Stimulated activated CD4-positive, alpha-beta T cell treated with anti-CD3 and anti-CD28 coated beads, Interleukin-4, amount 100 ng/mL, for 48 hours (primary cell): ENCODE data around the gene B4GALNT4.
A peak's percentile ranks its signal among the peaks of the same experiment; 100 is the strongest.
"Not testable (repeated sequence)": the region's sequence is repeated elsewhere in the genome, so short reads cannot be mapped to it uniquely, and the experiment has no call there.

Experiments
- DNase-seq, 2 donors: peaks; one replicate each; pipeline ENCODE4 v3.0.0-alpha.2; 2020; ENCODE audit warnings: low read depth in 2 of 2

B4GALNT4 gene

GRCh38 chr11:335779-336658 is 33.3 kb upstream of the B4GALNT4 start:
- no peak for DNase-seq

GRCh38 chr11:336659-337198 is 32.6 kb upstream of the B4GALNT4 start:
- no peak for DNase-seq

GRCh38 chr11:337711-338110 is 31.6 kb upstream of the B4GALNT4 start:
- no peak for DNase-seq

GRCh38 chr11:339963-340362 is 29.3 kb upstream of the B4GALNT4 start:
- DNase-seq: no peak

- DNase-seq: no peak
These were observed 28.5 kb upstream of the B4GALNT4 start for GRCh38 chr11:340539-341512.

- no peak for DNase-seq
These were observed 27.0 kb upstream of the B4GALNT4 start for GRCh38 chr11:342328-342727.

GRCh38 chr11:344836-345578 is 24.3 kb upstream of the B4GALNT4 start:
- DNase-seq: no peak

- DNase-seq: no peak
These were observed 22.8 kb upstream of the B4GALNT4 start for GRCh38 chr11:346529-346928.

GRCh38 chr11:349270-349954 is 19.9 kb upstream of the B4GALNT4 start:
- not testable (repeated sequence) for DNase-seq

GRCh38 chr11:350033-350722 is 19.1 kb upstream of the B4GALNT4 start:
- not testable (repeated sequence) for DNase-seq

- DNase-seq: no peak
These were observed 18.5 kb upstream of the B4GALNT4 start for GRCh38 chr11:350723-351255.

- no peak for DNase-seq
These were observed 17.9 kb upstream of the B4GALNT4 start for GRCh38 chr11:351411-351810.

- DNase-seq: no peak
These were observed 16.8 kb upstream of the B4GALNT4 start for GRCh38 chr11:352456-353031.

GRCh38 chr11:353179-353873 is 16.0 kb upstream of the B4GALNT4 start:
- no peak for DNase-seq

GRCh38 chr11:355581-356458 is 13.5 kb upstream of the B4GALNT4 start:
- DNase-seq: peak; percentile 79 to 85

- no peak for DNase-seq
These were observed 12.7 kb upstream of the B4GALNT4 start for GRCh38 chr11:356610-357009.

- DNase-seq: no peak
These were observed 11.7 kb upstream of the B4GALNT4 start for GRCh38 chr11:357582-357981.
